Subcutaneous adipose tissue (tissue), 4 donors: Measurements from ENCODE around the gene KLHDC7B. TPM values are rescaled to one million over a fixed set of nuclear protein-coding genes. Genes with fewer than 3 reads are reported as not detected.

Experiments
- total RNA-seq, 4 donors: library from RNA; depleted of rRNA; stranded (reverse); fragments of >200 nt; gene quantifications; one replicate each; pipeline ENCODE4 v1.1.0, GENCODE V29; 2016
- TF ChIP-seq, protein P1 (sequence below): fragments of 450-650 bp; IDR thresholded peaks from one replicate; pipeline ENCODE4 v1.5.1; 2016; ENCODE audit warnings: low read depth, mild to moderate bottlenecking, control low read depth, antibody characterized with exemption, moderate library complexity

KLHDC7B gene
- total RNA-seq: not detected

DNA sequence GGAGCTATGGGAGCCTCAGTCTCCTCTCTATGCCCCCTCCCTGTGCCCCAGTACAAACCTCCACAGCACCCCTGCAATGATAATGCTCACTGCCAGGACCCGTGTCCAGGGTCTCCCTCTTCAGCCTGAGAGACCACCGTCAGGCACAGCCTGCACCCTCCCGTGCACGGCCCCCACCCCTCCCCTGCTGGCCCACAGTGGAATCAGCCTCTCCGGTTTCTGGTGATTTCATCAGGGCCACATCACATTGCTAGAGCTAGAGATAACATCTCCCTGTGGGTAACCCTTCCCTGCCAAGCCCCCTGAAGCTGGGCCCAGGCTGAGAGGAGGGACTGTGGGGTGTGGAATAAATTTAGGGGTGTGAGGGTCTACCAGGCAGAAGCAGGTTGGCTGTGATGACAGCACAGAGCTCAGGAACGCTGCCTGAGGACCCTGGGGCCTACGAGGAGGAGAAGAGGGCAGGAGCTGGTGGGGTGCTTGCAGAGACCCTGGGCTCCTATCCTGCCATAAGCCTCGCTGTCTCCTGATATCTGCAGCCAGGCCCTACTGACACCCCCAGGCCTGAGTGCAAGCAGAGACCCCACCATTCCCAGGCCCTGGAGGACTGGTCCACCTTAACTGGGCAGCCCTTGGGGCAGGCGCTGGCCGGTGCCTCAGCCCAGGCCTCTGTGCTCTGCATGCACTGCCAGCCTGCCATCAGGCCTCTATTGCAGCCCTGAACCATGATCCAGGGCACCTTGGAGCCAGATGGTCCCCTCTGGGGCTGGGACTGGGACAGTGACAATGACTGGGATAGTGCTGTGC lies at the start of gene KLHDC7B:
Gene KLHDC7B (plus strand): TSS at position 378 of the 804 bp plus-strand sequence. CDS start 345 bp downstream, at position 723.
- TF ChIP-seq, protein P1, sequence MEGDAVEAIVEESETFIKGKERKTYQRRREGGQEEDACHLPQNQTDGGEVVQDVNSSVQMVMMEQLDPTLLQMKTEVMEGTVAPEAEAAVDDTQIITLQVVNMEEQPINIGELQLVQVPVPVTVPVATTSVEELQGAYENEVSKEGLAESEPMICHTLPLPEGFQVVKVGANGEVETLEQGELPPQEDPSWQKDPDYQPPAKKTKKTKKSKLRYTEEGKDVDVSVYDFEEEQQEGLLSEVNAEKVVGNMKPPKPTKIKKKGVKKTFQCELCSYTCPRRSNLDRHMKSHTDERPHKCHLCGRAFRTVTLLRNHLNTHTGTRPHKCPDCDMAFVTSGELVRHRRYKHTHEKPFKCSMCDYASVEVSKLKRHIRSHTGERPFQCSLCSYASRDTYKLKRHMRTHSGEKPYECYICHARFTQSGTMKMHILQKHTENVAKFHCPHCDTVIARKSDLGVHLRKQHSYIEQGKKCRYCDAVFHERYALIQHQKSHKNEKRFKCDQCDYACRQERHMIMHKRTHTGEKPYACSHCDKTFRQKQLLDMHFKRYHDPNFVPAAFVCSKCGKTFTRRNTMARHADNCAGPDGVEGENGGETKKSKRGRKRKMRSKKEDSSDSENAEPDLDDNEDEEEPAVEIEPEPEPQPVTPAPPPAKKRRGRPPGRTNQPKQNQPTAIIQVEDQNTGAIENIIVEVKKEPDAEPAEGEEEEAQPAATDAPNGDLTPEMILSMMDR: no peak

DNA sequence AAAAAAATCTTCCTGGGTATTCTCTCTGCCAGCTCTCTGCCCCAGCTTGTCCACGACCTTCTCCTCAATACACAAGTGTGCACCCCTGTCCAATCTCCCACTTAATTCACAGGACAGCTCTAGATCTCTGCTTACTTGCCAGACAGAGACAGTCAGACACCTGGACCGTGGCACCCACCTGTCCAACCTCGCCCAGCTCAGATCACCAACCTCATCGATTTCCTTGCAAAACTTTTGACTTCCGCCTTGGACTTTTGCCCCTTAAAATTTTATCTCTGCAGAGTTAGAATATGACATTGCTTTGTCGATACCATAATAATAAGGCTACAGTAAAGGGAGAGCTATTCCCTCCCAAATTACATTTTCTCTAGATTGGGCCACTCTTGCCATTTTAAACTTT lies 48.6 kb upstream of the KLHDC7B start:
- TF ChIP-seq, protein P1: no peak

GRCh38 chr22:50498322-50498890 lies 47.3 kb upstream of the KLHDC7B start:
- TF ChIP-seq, protein P1: no peak

DNA sequence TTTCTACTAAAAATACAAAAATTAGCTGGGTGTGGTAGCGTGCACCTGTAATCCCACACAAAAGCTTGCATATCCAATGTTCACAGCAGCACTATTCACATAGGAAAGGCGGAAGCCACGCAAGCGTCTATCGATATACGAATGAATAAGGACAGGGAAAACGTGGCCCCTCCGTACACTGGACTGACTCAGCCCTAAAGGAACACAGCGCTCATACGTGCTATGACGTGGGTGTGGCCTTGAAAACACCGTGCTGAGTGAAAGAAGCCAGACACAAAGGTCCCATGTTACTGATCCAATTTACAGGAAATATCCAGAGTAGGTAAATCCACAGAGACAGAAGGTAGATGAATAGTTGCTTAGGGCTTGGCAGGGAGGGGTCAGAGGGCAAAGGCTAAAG lies 45.2 kb upstream of the KLHDC7B start:
- TF ChIP-seq, protein P1: no peak

DNA sequence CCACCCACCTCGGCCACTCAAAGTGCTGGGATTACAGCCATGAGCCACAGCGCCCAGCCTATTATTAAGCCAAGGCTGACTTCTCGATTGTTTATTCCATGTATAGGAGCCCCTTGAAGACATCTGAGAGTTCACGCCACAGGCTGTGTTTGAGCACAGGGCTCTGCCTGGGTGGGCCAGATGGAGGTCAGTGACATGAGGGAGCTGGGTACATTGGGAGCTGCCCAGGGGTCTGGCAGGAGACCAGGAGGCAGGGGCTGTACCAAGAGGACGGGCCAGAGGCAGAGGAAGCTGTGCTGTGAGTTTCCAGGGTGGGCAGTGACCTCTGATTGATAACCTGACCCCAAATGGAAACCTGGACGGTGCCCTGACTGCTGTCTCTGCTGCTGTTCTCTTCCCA lies 43.6 kb upstream of the KLHDC7B start:
- TF ChIP-seq, protein P1: no peak

DNA sequence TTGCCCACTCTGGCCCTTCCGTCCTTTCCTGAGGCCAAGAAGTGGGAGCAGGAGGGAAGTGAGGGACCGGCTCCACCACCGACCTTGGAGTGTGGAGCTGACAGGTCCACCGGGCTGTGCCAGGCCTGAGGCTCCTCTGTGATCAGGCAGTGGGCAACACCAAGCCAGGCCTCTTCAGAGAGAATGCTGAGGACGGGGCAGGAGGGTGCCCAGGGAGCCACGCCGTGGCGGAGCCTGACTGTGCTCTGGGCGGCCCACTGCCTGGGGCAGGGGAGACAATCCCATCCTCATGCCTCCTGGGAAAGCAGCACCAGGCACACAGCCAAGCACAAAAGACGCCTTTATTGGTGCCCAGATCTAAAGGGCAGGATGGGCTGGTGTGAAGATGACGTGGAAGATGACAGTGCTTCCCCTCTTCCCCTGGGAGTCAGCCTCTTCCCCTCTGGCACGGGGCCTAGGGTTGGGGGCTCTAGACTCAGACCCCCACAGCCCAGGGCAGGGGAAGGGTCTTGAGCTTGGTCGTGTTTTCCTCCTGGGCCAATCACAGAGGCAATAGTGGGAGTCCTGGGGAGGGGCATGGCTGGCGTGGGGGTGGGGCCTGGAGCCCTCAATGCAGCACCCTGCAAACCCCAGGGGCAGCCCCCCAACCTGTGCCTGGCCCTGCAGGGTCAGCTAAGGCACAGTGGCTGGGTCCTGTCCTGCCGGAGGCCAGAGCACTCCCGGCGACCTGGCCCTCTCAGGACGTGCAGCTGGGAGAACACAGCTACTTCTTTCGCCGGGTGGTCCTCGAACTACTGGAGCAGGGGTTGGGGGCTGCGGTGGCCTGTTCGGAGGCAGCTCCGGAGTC lies 42.8 kb upstream of the KLHDC7B start:
- TF ChIP-seq, protein P1: no peak
